ENCODE measurements around the gene PER2. TPM values are rescaled to one million over a fixed set of nuclear protein-coding genes. Genes with fewer than 3 reads are reported as not detected.
A peak's percentile ranks its signal among the peaks of the same experiment; 100 is the strongest.

The PER2 gene
- total RNA-seq, 1 donor from 2014 or later: 8.4 TPM

DNA sequence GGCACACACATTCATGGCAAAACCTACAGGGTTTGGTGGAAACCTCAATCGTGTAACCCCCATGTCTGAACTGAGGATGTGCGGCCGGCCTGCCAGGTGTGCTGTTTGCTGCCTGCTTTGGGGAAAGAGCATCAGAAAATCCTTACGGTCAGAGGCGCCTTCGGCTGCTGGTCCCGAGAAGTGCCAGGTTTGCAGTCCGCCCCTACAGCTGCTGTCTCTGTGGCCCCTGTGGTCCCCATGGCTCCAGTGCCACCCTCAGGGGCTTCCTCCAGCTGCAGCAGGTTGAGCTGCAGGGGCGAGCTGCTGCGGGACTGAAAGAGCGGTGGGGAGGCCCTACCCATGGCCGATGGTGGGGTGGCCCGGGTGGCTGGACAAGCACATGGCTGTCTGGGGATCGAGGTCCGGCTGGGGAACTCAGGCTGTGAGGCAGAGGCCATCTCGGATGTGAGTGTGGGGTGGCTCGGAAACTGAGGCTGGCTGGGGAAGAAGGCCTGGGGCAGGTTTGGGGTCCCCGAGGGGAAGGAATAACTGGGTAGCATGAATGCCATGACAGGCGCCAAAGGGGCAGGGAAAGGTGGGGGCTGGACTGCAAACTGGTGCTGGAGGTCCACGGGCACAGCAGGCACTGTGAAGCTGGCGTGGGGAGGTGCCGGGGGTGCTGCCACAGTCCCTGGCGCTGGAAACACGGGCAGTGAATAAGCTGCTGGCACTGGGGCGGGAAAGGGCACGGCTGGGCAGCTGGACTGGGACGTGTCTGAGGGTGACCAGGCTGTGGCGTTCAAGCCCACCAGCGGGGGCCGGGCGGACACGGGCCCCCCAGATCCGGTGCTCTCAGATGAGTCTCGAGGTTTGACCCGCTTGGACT, 35.4 kb downstream of the PER2 start:
- H3K4me3 ChIP-seq (ENCODE audit: low read length in 3 of 3): no peak overlapping the region
- peaks cover 80 to 83% (median 83%) of the 10 kb centered on the region in 3 donors for H3K36me3 ChIP-seq (ENCODE audit: control insufficient read depth in 3 of 3, insufficient read depth in 3 of 3, low read length in 3 of 3)
- H3K27ac ChIP-seq (ENCODE audit: low read depth, low read length): no peak overlapping the region
- no peak overlapping the region for H3K9ac ChIP-seq (ENCODE audit: low read depth in 1 of 3, low read length in 3 of 3)
- no peaks in the 10 kb centered on the region for H3K27me3 ChIP-seq (ENCODE audit: control insufficient read depth in 3 of 3, insufficient read depth in 3 of 3, low read length in 3 of 3)
- H3K4me1 ChIP-seq (ENCODE audit: control insufficient read depth in 3 of 3, insufficient read depth in 3 of 3, low read length in 3 of 3): peaks cover 6 to 21% (median 11%) of the 10 kb centered on the region in 3 donors
- H3K9me3 ChIP-seq (ENCODE audit: control insufficient read depth in 3 of 3, low read length in 3 of 3): no peaks in the 10 kb centered on the region

DNA sequence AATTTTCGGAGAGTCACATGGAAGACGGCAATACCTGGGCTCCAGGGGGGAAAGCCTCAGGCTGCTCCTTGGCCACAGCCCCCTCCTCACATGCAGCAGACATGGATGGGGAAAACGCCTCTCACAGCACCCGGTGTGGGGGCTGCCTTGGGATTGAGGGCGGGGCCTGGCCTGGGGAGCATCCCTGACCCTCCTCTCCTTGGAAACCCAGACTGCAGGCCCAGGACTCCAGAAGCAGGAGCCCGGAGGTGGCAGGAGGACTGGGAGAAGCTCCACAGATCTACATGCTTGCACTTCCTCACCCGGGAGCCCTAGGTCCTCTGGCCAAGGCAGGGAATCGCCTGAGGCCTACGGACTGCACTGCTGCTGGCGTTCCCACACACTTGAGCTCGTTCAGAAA, 36.4 kb downstream of the PER2 start:
- Histone ChIP-seq H3K36me3 (ENCODE audit: control insufficient read depth in 3 of 3, insufficient read depth in 3 of 3, low read length in 3 of 3) (peaks cover 75 to 84% (median 77%) of the 10 kb centered on the region in 3 donors), H3K4me1 (ENCODE audit: control insufficient read depth in 3 of 3, insufficient read depth in 3 of 3, low read length in 3 of 3) (peaks cover 16 to 29% (median 21%) of the 10 kb centered on the region in 3 donors), H3K27ac (ENCODE audit: low read depth, low read length) (no peak overlapping the region), H3K4me3 (ENCODE audit: low read length in 3 of 3) (no peak overlapping the region), H3K9ac (ENCODE audit: low read depth in 1 of 3, low read length in 3 of 3) (no peak overlapping the region), H3K9me3 (ENCODE audit: control insufficient read depth in 3 of 3, low read length in 3 of 3) (no peaks in the 10 kb centered on the region), H3K27me3 (ENCODE audit: control insufficient read depth in 3 of 3, insufficient read depth in 3 of 3, low read length in 3 of 3) (no peaks in the 10 kb centered on the region)

DNA sequence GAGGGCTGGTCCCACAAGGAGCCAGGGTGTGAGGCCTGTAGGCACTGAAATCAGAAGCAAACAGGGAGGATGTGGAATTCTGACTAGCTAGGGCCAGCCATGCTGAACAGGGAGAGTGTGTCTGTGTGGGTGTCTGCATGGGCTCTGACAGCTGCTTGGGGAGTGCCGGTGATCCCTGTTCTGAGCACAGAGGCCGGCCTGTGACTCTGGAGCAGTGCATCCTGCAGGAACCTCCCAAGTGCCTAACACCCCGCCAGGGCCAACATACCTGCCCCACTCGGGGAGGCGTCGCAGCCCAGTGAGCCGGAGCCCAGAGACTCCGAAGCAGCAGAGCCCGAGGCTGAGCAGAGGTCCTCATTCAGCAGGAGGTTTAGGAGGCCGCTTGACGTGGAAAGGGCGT, 37.1 kb downstream of the PER2 start:
- H3K27me3 ChIP-seq (ENCODE audit: control insufficient read depth in 3 of 3, insufficient read depth in 3 of 3, low read length in 3 of 3): no peaks in the 10 kb centered on the region
- H3K4me1 ChIP-seq (ENCODE audit: control insufficient read depth in 3 of 3, insufficient read depth in 3 of 3, low read length in 3 of 3): peaks cover 23 to 30% (median 26%) of the 10 kb centered on the region in 3 donors
- H3K36me3 ChIP-seq (ENCODE audit: control insufficient read depth in 3 of 3, insufficient read depth in 3 of 3, low read length in 3 of 3): peaks cover 68 to 85% (median 71%) of the 10 kb centered on the region in 3 donors
- no peak overlapping the region for H3K4me3 ChIP-seq (ENCODE audit: low read length in 3 of 3)
- no peak overlapping the region for H3K9ac ChIP-seq (ENCODE audit: low read depth in 1 of 3, low read length in 3 of 3)
- H3K27ac ChIP-seq (ENCODE audit: low read depth, low read length): no peak overlapping the region
- H3K9me3 ChIP-seq (ENCODE audit: control insufficient read depth in 3 of 3, low read length in 3 of 3): no peaks in the 10 kb centered on the region

DNA sequence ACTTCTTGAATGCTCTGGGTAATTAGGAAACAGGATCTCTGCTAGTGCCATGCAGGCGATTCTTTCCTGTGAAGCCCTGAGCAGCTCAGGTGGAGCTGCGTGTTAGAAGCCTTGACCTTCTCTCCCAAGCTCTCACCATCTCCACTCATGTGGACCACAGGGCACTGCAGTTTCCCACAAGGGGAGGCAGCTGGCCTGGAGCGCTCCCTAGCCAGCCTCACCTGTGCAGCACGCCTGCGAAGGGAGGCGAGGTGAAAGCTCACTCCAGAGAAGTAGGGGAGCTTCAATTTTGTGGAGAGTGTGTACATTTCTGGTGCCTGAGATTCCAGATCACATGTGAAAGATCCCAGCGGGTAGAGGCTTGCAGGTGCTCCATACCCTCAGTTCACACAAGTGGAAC, 37.5 kb downstream of the PER2 start:
- H3K27me3 ChIP-seq (ENCODE audit: control insufficient read depth in 3 of 3, insufficient read depth in 3 of 3, low read length in 3 of 3): no peaks in the 10 kb centered on the region
- peaks cover 26 to 32% (median 26%) of the 10 kb centered on the region in 3 donors for H3K4me1 ChIP-seq (ENCODE audit: control insufficient read depth in 3 of 3, insufficient read depth in 3 of 3, low read length in 3 of 3)
- H3K27ac ChIP-seq (ENCODE audit: low read depth, low read length): no peak overlapping the region
- H3K9ac ChIP-seq (ENCODE audit: low read depth in 1 of 3, low read length in 3 of 3): no peak overlapping the region
- no peaks in the 10 kb centered on the region for H3K9me3 ChIP-seq (ENCODE audit: control insufficient read depth in 3 of 3, low read length in 3 of 3)
- H3K36me3 ChIP-seq (ENCODE audit: control insufficient read depth in 3 of 3, insufficient read depth in 3 of 3, low read length in 3 of 3): peaks cover 66 to 80% (median 67%) of the 10 kb centered on the region in 3 donors
- no peak overlapping the region for H3K4me3 ChIP-seq (ENCODE audit: low read length in 3 of 3)

DNA sequence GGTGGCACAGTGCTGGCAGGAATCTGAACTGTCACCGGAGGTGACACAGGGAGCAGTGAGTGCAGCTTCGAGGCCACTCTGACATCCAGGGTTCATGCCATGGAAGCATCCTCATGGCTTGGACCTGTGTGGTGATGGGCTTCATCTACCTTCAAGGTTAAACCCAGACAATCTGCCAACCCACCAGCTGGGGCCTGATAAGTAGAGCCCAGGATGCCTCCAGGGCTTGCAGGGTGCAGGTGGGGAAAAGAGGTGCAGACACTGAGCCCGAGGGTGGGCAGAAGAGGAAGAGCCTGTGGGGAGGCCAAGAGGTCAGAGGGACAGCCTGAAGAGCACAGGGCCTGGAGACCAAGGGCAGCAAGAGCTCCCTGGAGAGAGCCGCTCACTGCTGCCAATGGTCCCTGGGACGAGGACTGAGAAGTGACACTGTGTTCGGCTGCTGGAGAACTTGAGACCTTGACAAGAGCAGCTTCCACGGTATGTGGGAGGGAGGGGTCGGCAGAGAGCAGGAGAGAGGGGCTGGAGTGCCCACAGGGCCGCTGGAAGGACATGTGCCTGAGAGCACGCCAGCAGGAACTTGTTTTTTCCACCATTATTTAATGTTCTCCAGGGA, 40.5 kb downstream of the PER2 start:
- H3K9me3 ChIP-seq (ENCODE audit: control insufficient read depth in 3 of 3, low read length in 3 of 3): no peaks in the 10 kb centered on the region
- peaks cover 46 to 61% (median 54%) of the 10 kb centered on the region in 3 donors for H3K36me3 ChIP-seq (ENCODE audit: control insufficient read depth in 3 of 3, insufficient read depth in 3 of 3, low read length in 3 of 3)
- H3K9ac ChIP-seq (ENCODE audit: low read depth in 1 of 3, low read length in 3 of 3): peak overlapping the region in 2 of 3 donors; percentile 19 to 69
- no peaks in the 10 kb centered on the region for H3K27me3 ChIP-seq (ENCODE audit: control insufficient read depth in 3 of 3, insufficient read depth in 3 of 3, low read length in 3 of 3)
- peak overlapping the region in 1 of 3 donors; percentile 13 for H3K4me3 ChIP-seq (ENCODE audit: low read length in 3 of 3)
- peak overlapping the region; percentile 75 for H3K27ac ChIP-seq (ENCODE audit: low read depth, low read length)
- H3K4me1 ChIP-seq (ENCODE audit: control insufficient read depth in 3 of 3, insufficient read depth in 3 of 3, low read length in 3 of 3): peaks cover 34 to 43% (median 36%) of the 10 kb centered on the region in 3 donors

DNA sequence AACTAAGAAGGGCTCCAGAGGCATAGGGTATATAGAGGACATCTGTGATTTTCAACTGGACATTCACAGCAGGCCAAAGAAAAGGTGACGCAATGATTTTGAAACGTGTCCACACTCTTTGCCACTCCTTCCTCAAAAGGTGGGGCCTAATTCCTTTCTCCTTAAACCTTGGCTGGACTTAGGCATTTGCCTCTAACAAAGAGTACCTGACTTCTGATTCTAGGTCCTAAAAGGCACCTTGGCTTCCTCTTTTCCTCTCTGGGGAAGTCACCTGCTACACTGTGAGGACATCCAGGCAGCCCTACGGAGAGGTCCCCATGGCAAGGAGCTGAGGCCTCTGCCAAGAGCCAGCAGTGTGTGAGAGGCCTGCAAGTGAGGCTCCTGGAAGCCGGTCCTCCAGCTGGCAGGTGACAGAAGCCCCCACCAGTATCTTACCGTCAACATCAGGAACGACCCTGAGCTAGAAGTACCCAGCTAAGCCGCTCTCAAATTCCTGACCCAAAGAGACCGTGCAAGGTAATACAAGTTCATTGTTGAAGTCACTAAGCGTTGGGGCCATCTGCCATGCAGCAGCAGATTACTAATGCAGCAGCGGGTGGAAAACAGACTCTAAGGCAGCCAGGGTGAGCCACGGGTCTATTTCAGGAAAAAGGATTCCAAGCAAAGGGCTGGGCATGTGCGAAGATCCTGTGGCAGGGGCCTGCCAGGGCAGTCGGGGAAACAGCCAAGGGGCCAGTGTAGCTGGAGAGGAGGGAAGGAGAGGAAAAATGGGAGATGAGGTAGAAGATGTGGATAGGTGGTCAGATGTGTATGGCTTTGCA, 41.2 kb downstream of the PER2 start:
- peaks cover 41 to 50% (median 43%) of the 10 kb centered on the region in 3 donors for H3K4me1 ChIP-seq (ENCODE audit: control insufficient read depth in 3 of 3, insufficient read depth in 3 of 3, low read length in 3 of 3)
- H3K27me3 ChIP-seq (ENCODE audit: control insufficient read depth in 3 of 3, insufficient read depth in 3 of 3, low read length in 3 of 3): no peaks in the 10 kb centered on the region
- no peaks in the 10 kb centered on the region for H3K9me3 ChIP-seq (ENCODE audit: control insufficient read depth in 3 of 3, low read length in 3 of 3)
- H3K9ac ChIP-seq (ENCODE audit: low read depth in 1 of 3, low read length in 3 of 3): peak overlapping the region; percentile 2 to 70 (median 46)
- peak overlapping the region in 1 of 3 donors; percentile 46 for H3K4me3 ChIP-seq (ENCODE audit: low read length in 3 of 3)
- H3K36me3 ChIP-seq (ENCODE audit: control insufficient read depth in 3 of 3, insufficient read depth in 3 of 3, low read length in 3 of 3): peaks cover 39 to 53% (median 46%) of the 10 kb centered on the region in 3 donors
- peak overlapping the region; percentile 75 for H3K27ac ChIP-seq (ENCODE audit: low read depth, low read length)

DNA sequence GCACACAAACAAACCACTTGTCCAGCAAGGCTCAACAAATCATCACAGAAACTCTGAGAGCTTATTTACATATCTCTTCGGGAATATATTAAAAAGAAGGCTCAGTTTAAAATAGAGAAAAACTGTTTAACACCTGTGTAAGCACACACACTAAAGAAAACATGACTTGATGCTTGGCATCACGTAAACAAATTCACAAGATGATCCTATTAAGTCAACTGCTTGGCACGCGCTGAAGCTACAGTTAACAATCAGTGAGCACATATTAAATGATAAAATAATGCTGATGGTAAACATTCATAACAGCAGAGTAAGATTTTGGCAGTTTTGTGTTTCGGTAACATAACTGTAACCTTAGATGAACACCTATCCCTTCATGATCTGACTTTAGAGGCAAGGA, 44.3 kb downstream of the PER2 start:
- Histone ChIP-seq H3K4me1 (ENCODE audit: control insufficient read depth in 3 of 3, insufficient read depth in 3 of 3, low read length in 3 of 3) (peaks cover 42 to 58% (median 57%) of the 10 kb centered on the region in 3 donors), H3K9me3 (ENCODE audit: control insufficient read depth in 3 of 3, low read length in 3 of 3) (no peaks in the 10 kb centered on the region), H3K27me3 (ENCODE audit: control insufficient read depth in 3 of 3, insufficient read depth in 3 of 3, low read length in 3 of 3) (no peaks in the 10 kb centered on the region), H3K27ac (ENCODE audit: low read depth, low read length) (no peak overlapping the region), H3K4me3 (ENCODE audit: low read length in 3 of 3) (no peak overlapping the region), H3K36me3 (ENCODE audit: control insufficient read depth in 3 of 3, insufficient read depth in 3 of 3, low read length in 3 of 3) (peaks cover 15 to 26% (median 18%) of the 10 kb centered on the region in 3 donors), H3K9ac (ENCODE audit: low read depth in 1 of 3, low read length in 3 of 3) (no peak overlapping the region)

DNA sequence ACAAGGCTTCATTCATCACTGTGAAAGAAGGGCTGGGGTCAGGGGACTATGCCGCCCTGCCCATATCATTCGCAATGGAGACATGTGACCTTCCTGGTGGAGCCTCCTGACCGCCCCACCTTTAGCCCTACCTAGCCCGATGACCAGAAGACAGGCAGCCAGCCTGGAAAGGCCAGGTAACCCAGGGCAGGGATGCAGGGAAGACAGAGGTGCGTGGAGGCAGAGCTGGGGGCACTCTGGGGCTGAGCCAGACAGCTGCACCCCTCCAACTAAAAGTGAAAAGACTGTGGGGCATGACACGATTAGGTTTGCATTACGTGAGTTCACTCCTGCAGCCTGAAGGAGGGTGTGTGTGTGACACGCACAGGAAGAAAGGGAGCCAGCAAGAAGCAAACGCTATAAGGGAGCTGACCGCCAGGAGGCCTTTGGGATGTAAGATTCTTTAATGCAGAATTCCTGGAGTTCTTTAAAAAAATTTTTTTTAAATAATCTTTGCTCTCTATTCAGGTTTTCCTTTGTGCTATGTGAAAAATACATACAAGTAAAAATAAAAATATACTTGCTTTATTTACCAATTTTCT, 44.8 kb downstream of the PER2 start:
- peaks cover 15 to 26% (median 18%) of the 10 kb centered on the region in 3 donors for H3K36me3 ChIP-seq (ENCODE audit: control insufficient read depth in 3 of 3, insufficient read depth in 3 of 3, low read length in 3 of 3)
- no peaks in the 10 kb centered on the region for H3K9me3 ChIP-seq (ENCODE audit: control insufficient read depth in 3 of 3, low read length in 3 of 3)

DNA sequence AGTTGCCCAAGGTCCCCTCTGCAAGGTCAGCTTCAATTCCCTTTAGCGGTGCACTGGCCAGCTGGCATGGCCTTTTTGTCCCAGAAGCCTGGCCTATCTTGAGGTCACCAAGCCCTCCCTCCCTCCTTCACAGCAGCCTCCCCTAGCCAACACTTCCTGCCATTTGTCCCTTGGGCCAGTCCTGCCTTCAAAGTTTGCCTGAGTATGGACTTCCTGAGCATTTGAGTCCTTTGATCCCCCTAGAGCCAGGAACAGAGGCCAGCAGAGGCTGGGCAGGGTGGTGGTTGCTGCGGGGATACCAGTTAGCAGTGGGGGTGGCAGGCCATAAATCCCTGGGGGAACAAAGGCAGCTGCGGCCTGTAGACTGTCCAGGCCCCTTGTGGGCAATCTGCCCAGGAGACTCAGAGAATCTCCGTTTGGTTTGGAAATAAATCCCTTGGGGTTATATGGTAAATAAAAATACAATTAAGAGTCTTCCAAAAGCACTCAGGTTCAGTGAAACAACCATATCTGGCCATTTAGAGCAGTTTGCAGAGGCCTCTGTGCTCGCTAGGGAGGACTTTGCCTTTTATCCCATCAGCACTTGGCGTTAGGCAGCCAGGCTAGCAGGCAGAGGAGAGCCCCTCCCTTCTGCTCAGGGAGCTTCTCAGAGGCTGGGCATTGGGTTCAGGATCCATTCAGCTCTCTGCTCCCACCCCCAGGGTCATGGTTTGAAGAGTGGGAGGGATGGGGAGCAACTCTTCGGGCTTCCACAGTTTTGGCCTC, 45.5 kb downstream of the PER2 start:
- H3K9ac ChIP-seq (ENCODE audit: low read depth in 1 of 3, low read length in 3 of 3): peak overlapping the region; percentile 38 to 64 (median 51)
- peaks cover 39 to 57% (median 54%) of the 10 kb centered on the region in 3 donors for H3K4me1 ChIP-seq (ENCODE audit: control insufficient read depth in 3 of 3, insufficient read depth in 3 of 3, low read length in 3 of 3)
- H3K27me3 ChIP-seq (ENCODE audit: control insufficient read depth in 3 of 3, insufficient read depth in 3 of 3, low read length in 3 of 3): no peaks in the 10 kb centered on the region
- H3K4me3 ChIP-seq (ENCODE audit: low read length in 3 of 3): peak overlapping the region in 1 of 3 donors; percentile 32
- peaks cover 12 to 22% (median 16%) of the 10 kb centered on the region in 3 donors for H3K36me3 ChIP-seq (ENCODE audit: control insufficient read depth in 3 of 3, insufficient read depth in 3 of 3, low read length in 3 of 3)
- no peaks in the 10 kb centered on the region for H3K9me3 ChIP-seq (ENCODE audit: control insufficient read depth in 3 of 3, low read length in 3 of 3)
- H3K27ac ChIP-seq (ENCODE audit: low read depth, low read length): peak overlapping the region; percentile 70

More for the DNA sequence above, 44.8 kb downstream of the PER2 start:
- Histone ChIP-seq H3K9ac (ENCODE audit: low read depth in 1 of 3, low read length in 3 of 3) (peak overlapping the region in 2 of 3 donors; percentile 11 to 51), H3K4me3 (ENCODE audit: low read length in 3 of 3) (no peak overlapping the region), H3K27me3 (ENCODE audit: control insufficient read depth in 3 of 3, insufficient read depth in 3 of 3, low read length in 3 of 3) (no peaks in the 10 kb centered on the region), H3K27ac (ENCODE audit: low read depth, low read length) (peak overlapping the region; percentile 70), H3K4me1 (ENCODE audit: control insufficient read depth in 3 of 3, insufficient read depth in 3 of 3, low read length in 3 of 3) (peaks cover 42 to 61% (median 58%) of the 10 kb centered on the region in 3 donors)
